ENCODE data around the gene SCFD2. TPM values are rescaled to one million over a fixed set of nuclear protein-coding genes. Genes with fewer than 3 reads are reported as not detected.
"Not testable (repeated sequence)": the region's sequence is repeated elsewhere in the genome, so short reads cannot be mapped to it uniquely, and the experiment has no call there.

Gene SCFD2
- total RNA-seq, 1 experiment from 2014 or later = 20.6 TPM

DNA sequence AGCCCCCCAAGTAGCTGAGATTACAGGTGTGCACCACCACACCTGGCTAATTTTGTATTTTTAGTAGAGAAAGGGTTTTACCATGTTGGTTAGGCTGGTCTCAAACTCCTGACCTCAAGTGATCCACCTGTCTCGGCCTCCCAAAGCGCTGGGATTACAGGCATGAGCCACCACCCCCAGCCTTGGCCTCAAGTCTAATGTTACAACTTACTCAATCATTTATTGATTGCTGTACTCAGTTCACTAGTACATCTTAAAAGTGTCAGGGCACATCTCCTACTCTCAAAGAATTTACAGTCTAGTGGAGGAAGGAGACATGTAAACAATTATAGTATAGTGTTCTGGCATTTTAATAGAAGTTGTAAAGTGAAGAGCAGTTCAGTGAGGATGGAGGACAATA is 19.5 kb downstream of the SCFD2 start:
- not testable (repeated sequence) for DNase-seq (ENCODE audit: low read depth)

DNA sequence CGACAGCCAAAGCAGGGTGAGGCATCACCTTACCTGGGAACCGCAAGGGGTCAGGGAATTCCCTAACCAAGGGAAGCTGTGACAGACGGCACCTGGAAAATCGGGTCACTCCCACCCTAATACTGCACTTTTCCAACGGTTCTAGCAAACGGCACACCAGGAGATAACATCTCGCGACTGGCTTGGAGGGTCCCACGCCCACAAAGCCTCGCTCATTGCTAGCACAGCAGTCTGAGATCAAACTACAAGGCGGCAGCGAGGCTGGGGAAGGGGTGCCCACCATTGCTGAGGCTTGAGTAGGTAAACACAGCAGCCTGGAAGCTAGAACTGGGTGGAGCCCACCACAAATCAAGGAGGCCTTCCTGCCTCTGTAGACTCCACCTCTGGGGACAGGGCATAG is 25.7 kb downstream of the SCFD2 start:
- DNase-seq (ENCODE audit: low read depth) = not testable (repeated sequence)

DNA sequence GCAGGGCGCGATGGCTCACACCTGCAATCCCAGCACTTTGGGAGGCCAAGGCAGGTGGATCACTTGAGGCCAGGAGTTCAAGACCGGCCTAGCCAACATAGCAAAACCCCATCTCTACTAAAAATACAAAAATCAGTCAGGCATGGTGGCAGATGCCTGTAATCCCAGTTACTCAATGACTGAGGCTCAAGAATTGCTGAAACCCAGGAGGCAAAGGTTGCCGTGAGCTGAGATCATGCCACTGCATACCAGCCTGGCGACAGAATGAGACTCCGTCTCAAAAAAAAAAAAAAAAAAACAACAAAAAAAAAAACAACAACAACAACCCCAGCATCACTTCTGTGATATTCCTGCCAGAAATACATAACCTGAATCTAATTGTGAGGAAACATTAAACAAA is 30.9 kb downstream of the SCFD2 start:
- DNase-seq (ENCODE audit: low read depth) = not testable (repeated sequence)

DNA sequence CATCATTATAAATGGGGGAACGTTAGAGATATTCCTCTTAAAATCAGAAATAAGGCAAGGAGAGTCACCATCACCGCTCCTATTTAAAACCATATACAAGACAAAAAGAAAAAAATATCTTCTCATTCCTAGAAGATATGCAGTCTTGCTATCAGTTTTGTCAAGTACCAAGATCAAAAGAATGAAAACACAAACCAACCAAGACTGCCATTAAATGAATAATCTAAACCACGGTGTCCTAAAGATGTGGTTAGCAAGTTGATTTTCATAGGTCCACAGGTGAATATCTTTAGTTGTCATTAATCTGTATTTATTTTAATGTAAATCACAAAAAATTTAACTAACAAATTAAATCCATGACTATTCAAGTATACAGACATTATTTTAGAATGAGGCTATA is 39.3 kb downstream of the SCFD2 start:
- DNase-seq (ENCODE audit: low read depth) = no peak

DNA sequence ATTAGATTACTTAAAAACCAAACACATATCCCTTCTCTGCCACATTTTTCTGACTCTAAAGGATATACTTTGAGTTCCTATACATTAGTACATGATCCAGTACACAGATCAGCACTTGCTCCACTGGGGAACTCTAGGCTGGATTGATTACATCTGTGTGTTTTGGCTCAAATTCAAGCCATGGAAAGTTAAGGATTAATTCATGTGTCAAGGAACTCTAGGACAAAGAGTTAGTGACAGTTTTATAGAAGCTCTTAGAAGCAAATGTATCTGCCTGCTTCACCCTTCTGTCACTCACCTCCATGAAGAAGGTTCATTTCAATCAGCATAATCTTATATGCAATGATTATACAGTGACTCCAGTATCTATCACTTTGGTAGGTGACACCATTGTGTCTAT is 43.2 kb downstream of the SCFD2 start:
- DNase-seq (ENCODE audit: low read depth) = no peak

DNA sequence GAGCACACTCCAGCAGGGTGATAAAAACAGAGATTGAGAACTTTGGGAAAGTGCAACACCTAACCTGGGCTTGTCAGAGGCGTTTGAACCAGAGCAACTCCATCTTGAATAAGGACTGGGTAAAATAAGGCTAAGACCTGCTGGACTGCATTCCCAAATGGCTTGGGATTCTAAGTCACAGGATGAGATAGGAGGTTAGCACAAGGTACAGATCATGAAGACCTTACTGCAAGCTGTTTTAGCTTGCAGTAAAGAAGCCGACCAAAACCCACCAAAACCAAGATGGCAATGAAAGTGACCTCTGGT is 43.9 kb downstream of the SCFD2 start:
- DNase-seq (ENCODE audit: low read depth) = no peak

DNA sequence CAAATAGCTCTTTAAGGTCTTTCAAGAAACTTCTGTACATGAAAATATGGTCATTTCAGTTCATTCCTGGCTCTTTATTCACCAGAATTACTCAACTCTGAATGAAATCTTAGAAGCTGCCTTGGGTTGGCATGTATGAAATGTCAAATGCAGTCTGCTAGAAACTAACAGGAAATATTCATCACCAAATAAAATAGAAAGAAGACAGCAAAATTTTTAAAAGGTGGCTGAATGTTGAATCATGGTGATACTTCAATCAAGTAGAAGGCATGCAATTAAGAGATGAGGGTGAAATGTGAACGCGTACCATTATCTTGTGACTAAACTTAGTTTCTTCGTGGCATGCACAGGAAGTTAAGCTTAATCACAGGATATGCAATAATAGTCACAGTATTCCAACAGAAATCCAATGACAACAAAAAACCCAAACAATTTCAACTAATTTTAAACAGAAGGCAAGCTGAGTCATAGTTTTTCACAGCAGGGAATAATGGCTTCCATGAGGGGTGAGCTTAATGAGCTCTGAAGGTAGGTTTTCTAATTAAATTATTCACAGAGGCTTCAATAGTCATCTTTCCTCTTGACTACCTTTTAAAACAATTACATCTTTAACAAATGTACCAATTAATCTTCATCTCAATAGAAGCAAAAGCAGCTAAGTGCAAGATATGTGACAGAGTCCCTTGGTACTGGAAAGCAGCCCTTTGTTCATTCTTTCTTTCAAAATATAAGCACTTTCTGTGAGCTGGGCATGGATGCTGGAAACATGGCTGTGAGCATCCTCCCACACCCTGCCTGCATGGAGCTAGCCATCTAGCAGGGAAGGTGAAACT is 44.5 kb downstream of the SCFD2 start:
- peak; percentile 71 for DNase-seq (ENCODE audit: low read depth)

DNA sequence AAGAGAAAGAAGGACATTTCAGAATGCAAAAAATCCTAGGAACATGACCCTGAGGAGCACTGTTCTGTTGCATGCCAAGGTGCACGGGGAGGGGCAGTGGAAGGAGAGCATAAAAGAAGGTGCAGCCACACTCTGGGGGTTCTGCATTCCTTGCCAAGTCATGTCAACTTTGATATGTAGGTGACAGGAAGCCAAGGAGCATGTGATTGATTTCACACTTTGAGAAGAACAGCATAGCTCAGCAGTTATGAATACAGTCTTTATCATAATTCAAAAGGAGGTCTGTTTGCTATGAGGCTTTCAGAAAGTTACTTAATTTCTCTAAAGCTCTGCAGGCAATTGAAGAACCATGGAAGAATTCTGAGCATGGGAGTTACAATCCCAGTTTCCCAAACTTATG is 50.6 kb downstream of the SCFD2 start:
- DNase-seq (ENCODE audit: low read depth) = no peak

DNA sequence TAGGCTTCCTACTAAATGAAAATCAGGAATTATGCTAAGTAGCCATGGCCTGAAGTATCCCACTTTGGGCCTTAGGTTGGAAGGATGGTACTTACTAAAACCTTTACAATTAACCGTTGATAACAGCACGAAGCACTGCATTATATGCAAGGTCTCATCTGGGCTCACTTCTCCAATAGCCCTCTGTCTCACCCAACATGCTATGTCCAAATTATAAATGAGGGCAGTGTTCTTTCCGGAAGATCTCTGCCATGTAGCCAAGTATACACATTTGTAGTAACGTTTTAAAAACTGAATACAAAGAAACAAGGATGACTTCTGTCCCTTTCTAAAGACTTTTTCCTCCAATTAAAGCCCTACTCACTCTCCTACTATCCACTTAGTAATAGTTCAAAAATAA is 51.6 kb downstream of the SCFD2 start:
- DNase-seq (ENCODE audit: low read depth) = no peak

DNA sequence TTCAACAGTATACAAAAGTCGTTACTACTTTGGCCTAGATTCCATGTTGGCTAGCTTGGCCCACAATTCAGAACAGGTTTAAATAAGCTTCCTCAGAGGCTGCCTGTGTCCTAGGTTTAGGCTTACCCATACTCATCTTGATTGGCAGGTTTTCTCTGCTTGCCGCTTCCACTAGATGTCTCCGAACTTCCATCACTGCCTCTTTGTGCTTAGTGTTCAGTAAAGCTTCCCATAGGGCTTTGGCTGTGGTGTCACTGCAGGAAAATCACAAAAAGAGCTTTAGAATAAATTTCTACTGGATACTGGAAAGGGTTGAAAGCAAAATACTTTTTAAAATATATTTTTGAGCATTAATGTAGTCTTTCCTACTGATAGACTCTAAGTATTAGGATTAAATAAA is 52.4 kb downstream of the SCFD2 start:
- no peak for DNase-seq (ENCODE audit: low read depth)

DNA sequence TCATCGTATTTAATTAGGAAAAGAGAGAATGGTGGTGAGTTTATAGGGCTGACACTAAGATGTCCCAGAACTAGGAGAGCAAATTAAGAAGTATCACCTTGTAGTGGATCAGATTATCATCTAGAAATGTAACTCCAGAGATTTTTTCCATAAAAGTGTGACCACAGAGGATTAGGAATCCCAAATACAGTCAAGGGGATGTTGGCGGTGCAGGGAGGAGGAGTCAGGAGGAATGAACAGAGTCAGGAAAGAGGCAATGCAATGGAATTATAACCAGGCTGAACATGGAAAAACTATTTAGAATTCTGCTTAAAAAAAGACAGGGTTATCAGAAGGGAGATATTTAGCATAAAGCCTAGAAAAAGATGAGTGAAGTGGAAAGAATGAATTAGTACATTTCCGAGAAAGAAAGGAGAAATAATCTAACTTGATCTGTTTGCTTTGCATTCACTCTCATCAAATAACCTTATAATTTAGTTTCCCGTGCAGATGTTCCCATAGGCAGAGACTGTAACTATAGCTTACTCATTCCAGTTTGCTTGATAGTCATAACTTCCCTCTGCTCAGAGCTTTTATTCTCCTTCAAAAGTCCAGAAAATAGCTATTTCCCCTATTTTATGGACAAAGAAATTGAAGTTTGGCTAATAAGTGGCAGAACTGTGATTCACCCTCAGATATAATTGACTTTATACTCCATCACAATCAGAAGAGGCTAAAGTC is 56.4 kb downstream of the SCFD2 start:
- no peak for DNase-seq (ENCODE audit: low read depth)

DNA sequence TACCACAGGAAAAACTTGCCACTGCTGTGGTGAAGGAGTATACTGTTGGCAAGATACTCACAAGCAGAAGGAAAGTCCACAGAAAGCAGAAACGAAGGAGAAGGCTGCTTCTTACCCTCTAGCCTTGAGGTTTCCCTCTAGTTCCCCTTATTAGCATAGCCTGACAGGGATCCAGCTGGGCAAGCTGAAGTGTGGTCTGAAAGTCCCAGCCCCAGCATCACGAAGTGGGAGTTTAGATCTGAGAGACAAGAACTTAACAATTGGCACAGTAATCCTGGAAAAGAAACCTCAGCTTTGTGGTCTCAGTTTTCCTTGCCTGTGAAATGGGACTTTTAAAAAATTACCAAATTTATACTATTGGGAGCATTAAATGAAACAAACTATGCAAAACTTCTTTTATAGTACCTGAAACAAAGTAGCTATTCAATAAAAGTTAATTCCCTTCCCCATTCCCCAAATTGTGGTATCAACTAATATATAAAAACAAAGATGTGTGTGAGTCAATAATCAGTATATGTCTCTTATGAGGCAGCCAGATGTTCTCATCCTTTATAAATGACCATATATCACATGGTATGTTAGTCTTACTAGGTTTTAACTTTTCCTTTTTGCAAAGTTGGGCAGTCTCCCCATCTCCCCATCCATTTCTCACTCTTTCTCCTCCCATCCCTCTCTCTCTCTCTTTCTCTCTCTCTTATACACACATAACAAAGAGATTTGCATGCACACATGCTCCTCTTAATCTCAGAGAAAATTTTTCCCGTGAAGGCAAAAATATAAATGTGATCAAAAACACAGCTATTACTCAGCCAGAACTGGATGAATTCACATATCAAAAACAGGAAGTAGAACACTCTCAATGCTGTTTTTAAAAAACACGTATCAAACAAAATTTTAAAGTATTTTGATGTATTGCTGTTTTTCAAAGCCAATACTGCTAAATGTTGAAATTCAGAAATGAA is 57.8 kb downstream of the SCFD2 start:
- no peak for DNase-seq (ENCODE audit: low read depth)

DNA sequence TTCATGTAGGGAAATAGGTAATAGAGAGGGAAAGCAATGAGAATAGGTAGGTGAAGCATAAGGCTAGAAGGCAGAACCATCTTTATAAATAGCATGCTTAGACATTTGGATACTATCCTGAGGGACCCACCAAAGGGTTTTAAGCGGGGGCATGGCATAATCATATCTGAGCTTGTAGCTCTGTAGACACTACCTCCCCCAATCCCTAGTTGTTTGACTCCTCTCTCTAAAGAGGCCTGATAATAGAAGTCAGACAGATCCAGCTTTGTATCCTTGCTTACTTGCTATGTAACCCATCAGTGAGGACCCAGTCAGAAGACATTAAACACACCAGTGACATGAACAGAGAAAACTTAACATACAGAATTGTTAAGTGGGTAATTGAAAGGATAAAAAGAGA is 58.7 kb downstream of the SCFD2 start:
- DNase-seq (ENCODE audit: low read depth) = no peak

DNA sequence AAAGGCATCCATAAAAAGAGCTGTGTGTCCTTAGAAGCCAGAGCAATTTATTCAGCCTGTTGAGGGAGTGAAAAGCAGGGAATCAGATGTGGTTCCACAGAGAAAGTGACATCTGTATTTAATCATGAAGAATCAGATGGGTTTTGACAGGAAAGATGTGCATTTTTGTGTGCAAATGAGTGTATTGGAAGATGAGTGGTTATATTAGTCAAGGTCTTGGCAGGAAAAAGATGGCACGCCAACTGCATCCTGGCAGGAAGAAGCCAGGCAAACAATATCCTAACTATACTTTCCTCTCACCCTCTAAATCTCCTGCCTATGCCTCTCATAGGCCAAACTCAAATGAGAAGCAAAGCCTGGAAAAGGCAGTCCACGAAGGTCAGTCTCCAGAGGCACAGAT is 59.1 kb downstream of the SCFD2 start:
- DNase-seq (ENCODE audit: low read depth) = peak; percentile 14

DNA sequence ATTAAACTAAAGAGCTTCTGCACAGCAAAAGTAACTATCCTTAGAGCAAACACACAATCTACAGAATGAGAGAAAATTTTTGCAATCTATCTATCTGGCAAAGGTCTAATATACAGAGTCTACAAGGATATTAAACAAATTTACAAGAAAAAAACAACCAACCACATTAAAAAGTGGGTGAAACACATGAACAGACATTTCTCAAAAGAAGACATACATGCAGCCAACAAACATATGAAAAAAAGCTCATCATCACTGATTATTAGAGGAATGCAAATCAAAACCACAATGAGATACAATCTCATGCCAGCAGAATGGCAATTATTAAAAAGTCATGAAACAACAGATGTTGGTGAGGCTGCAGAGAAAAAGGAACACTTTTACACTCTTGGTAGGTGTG is 73.7 kb downstream of the SCFD2 start:
- not testable (repeated sequence) for DNase-seq (ENCODE audit: low read depth)

DNA sequence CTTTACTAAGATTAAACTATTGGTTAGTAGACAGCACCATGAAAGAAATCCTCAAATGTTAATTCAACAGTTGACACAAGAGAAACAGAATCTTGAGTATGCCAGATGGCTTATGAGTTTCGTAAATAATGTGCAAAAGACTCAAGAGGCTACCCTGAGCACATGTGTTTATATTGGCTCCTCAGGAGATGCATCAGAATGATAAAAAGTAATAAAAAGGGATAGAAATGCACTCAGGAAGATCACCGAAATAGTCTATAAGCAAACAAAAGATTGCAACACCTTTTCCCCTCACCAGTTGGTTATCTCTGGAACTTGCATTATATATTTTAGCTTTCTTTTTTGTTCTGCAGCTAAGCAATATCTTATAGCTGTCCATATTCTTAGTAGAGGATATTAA is 84.4 kb downstream of the SCFD2 start:
- no peak for DNase-seq (ENCODE audit: low read depth)

DNA sequence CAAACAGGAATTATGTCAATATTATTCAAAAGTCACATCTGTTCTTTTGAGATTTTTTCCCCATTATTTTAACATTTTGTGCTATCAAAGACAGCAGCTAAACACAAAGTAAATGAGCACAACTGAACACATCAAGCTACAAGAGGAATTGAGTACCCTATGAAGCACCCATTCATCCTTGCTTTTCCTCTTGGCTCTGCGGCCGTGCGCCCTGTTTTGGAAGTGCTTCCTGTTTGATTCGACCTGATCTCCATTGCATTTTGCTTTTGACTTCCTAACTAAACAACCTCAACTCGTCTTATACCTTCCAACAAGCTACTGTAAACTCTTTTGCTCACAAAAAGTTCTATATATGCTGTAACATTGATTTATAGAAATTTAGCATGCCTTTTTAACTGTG is 85.0 kb downstream of the SCFD2 start:
- DNase-seq (ENCODE audit: low read depth) = no peak

DNA sequence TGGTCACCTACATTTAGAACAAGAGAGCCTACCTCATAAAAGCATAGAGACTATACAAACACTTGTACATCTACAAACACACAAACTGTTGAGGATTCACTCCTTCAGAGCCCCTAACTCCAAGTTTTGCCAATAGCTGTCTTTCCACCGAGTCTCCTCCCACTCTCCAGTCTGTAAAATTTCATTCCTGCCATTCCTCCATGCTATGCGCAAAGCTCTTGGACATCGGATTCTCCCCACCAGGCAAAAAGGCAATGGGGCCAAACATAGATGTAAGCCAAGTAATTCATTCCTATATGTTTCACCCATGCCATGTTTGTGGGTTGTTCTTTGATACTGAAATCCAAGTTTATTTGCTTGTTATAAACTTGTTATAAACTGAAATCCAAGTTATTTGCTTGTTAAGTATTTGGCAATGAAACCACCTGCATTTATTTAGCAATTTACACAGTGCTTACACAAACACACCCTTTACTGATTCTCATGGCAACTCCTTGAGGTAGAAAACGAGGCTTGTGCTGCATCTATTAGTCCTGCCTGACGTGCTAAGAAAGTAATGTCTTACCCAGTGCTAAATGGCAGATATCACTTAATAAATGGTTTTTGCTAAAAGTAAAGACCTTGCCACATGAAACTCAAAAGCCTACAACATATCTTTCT is 91.1 kb downstream of the SCFD2 start:
- DNase-seq (ENCODE audit: low read depth) = no peak

DNA sequence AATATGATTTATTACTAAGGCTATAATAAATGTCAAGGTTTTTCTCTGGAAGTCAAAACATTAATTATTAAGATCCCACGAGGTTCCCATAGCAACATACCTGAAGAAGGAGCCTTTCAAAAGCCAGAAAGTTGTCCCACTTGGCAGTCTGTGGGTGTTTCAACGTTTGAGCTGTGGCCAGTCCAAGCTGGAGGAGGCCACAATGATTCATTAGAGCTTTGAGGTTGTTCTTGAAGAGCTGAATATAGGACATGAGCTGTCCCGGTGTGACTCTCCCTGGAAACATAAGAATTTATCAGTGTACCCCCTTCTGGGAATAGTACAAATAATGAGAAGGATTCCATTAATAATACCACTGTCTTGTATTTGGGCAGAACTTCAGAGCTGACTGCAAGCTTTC is 92.1 kb downstream of the SCFD2 start:
- DNase-seq (ENCODE audit: low read depth) = peak; percentile 2

DNA sequence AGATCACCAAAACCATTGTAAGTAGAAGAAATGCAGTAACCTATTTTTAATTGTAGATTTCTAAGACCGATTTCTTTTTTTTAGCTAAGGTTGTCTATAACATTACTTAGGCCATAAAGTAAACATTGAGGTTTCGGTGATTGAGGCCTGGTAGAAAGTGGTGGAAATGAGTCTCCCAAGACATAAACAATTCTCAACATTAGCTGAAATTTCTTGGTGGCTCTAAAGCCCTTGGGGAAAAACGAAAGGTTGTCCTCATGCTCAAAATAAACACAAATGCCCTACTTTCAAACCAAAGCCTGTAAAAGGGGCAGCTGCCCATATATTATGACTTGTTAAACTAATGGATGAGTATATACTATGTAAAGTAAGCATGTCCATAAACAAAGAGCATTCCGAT is 98.8 kb downstream of the SCFD2 start:
- no peak for DNase-seq (ENCODE audit: low read depth)

DNA sequence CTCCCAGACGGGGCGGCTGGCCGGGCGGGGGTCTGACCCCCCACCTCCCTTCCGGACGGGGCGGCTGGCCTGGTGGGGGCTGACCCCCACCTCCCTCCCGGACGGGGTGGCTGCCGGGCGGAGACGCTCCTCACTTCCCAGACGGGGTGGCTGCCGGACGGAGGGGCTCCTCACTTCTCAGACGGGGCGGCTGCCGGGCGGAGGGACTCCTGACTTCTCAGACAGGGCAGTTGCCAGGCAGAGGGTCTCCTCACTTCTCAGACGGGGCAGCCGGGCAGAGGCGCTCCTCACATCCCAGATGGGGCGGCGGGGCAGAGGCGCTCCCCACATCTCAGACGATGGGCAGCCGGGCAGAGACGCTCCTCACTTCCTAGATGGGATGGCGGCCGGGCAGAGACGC is 109.9 kb downstream of the SCFD2 start:
- DNase-seq (ENCODE audit: low read depth) = not testable (repeated sequence)

DNA sequence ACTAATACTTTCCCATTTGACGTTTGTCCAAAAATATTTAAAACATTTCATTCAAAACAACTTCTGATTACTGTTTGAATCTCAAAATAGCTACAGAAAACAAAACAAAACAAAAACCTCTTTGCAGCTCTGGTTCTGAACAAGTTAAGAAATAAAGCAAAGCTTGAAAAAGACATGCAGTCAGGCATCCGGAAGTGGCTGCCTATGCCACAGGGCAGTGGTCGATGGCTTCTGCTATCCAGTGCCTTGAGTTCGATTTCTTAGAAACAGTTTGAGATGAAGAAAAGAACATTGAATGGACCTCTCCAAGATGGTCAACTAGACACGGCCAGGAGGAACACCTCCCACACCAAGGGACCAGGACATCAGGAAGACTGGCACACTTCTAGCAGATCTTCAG is 125.3 kb downstream of the SCFD2 start:
- no peak for DNase-seq (ENCODE audit: low read depth)
